ENCODE data around the gene WWP2. TPM values are rescaled to one million over a fixed set of nuclear protein-coding genes. Genes with fewer than 3 reads are reported as not detected.
"Not testable (repeated sequence)": the region's sequence is repeated elsewhere in the genome, so short reads cannot be mapped to it uniquely, and the experiment has no call there.

The WWP2 gene
- total RNA-seq, 1 donor from 2014 or later, result 26.8 TPM

DNA sequence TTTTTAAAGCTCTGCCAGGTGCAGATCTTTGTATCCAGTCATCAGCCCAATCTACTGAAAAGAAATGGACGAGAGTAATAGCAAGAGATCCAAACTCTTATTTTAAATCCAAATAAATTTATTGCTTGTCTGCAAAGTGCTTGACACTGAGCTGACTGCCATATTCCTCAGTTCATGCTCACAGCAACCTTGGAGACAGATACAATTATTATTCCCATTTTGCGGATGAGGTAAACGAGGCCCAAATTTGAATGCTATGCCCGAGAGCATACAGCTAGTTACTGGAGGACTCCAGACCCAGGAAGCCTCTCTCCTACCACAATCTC lies 8.0 kb upstream of the WWP2 start:
- H3K9me3 Mint-ChIP-seq, result no peaks in the 10 kb centered on the region
- no peaks in the 10 kb centered on the region for H3F3A ChIP-seq (ENCODE audit: low read depth)
- TF ChIP-seq EZH2phosphoT487 (IDR thresholded peaks at IDR 0.05) (no peak), EZH2 (IDR thresholded peaks at IDR 0.05) (no peak)
- TF ChIP-seq, protein P1, sequence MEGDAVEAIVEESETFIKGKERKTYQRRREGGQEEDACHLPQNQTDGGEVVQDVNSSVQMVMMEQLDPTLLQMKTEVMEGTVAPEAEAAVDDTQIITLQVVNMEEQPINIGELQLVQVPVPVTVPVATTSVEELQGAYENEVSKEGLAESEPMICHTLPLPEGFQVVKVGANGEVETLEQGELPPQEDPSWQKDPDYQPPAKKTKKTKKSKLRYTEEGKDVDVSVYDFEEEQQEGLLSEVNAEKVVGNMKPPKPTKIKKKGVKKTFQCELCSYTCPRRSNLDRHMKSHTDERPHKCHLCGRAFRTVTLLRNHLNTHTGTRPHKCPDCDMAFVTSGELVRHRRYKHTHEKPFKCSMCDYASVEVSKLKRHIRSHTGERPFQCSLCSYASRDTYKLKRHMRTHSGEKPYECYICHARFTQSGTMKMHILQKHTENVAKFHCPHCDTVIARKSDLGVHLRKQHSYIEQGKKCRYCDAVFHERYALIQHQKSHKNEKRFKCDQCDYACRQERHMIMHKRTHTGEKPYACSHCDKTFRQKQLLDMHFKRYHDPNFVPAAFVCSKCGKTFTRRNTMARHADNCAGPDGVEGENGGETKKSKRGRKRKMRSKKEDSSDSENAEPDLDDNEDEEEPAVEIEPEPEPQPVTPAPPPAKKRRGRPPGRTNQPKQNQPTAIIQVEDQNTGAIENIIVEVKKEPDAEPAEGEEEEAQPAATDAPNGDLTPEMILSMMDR (IDR thresholded peaks at IDR 0.05), result no peak
- H3K4me2 ChIP-seq, result peak overlapping the region; percentile 81
- H3K36me3 Mint-ChIP-seq, result peaks cover 14% of the 10 kb centered on the region
- H3K27ac ChIP-seq, result no peak overlapping the region
- no peaks in the 10 kb centered on the region for H3K27me3 ChIP-seq
- peak overlapping the region; percentile 80 for H3K9ac ChIP-seq
- H3K27ac Mint-ChIP-seq, result peak overlapping the region; percentile 99
- H3K4me3 Mint-ChIP-seq, result peak overlapping the region; percentile 100
- H3K27me3 Mint-ChIP-seq (ENCODE audit: insufficient read depth, low read depth), result peaks cover 8% of the 10 kb centered on the region
- no peak for DNase-seq (ENCODE audit: low spot score)
- H3K4me1 Mint-ChIP-seq, result peaks cover 8% of the 10 kb centered on the region
- peaks cover 6% of the 10 kb centered on the region for H3K4me1 ChIP-seq
- H3K4me3 ChIP-seq, result peak overlapping the region; percentile 68
- peaks cover 43% of the 10 kb centered on the region for H3K79me2 ChIP-seq (ENCODE audit: low read depth)
- peaks cover 3% of the 10 kb centered on the region for H3K36me3 ChIP-seq
- no peaks in the 10 kb centered on the region for H3K9me3 ChIP-seq (ENCODE audit: low read depth)
- H4K20me1 ChIP-seq (ENCODE audit: low read depth), result no peaks in the 10 kb centered on the region
- peak overlapping the region; percentile 82 for H2AFZ ChIP-seq (replicated peaks)

DNA sequence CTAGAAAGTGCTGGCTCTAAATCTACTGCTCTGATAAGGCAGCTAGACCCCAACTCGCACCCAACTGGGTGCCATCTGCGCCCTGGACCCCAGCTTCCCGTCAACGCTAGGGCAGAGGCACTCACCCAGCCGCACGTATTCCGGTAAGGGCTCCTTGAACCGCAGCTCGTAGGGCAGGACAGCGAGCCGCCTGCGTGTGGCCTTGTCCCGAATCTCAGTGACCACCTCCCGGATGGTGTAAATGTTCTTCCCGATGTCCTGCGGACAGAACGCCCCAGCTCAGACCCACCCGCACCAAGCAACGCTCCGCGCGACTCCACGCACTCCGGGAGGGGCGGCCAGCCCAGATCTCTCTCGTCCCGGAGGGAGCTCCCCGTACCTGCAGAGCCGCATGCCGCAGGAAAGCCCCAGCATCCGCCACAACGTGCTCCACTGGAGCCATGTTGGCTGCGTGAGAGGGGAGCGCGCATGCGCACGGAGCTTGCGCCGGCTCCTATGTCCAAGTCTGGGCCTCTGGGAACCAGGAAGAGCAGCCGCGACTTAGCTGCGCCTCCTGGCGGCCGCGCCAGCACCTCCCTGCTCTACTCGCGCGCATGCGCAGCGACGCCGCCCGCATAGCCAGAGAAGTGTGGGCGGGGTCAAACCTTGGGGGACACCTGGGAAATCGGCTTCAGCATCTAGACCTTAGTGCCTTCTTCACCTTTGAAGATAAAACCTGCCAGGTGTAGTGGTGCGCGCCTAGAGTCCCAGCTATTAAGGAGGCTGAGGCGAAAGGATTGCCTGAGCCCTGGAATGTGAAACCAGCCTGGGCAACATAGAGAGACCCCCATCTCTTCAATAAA lies 7.4 kb upstream of the WWP2 start, which contains the start of gene NOB1:
Gene NOB1, minus strand, starts transcription at position 458 of the 842 bp plus-strand sequence. Its CDS starts 16 bp downstream, at position 442.
- peak within 1 kb of the TSS; percentile 99 for H3K27ac Mint-ChIP-seq

DNA sequence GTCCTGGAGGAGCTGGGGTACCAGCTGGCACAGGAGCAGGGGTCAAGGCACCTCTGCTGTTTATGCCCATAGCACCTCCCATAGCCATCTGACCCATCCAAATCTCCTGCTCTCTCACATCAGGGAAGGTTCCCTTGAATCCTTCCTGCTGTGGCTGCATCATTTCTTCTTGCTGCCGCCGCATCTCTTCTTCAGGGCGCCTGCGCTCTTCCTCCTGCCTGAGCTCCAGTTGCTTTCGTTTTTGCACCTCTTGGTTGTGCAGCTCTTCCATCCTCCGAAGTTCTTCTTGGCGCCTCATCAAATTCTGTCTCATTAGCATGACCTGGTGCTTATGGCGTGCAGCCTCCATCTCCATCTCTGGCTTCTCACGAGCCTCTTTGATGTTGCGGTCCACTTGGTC lies 5.4 kb upstream of the WWP2 start:
- TF ChIP-seq EZH2phosphoT487 (IDR thresholded peaks at IDR 0.05), result no peak
- TF ChIP-seq EZH2 (IDR thresholded peaks at IDR 0.05), result no peak
- TF ChIP-seq, protein P1 (IDR thresholded peaks at IDR 0.05), result no peak
- no peak overlapping the region for H3K27ac Mint-ChIP-seq
- H3K9me3 Mint-ChIP-seq, result no peaks in the 10 kb centered on the region
- Histone ChIP-seq H3K36me3 (no peaks in the 10 kb centered on the region), H3K79me2 (ENCODE audit: low read depth) (peaks cover 30% of the 10 kb centered on the region), H3K4me3 (no peak overlapping the region), H3K27me3 (no peaks in the 10 kb centered on the region), H3K9ac (no peak overlapping the region), H3K4me2 (no peak overlapping the region), H3K27ac (no peak overlapping the region), H3K9me3 (ENCODE audit: low read depth) (no peaks in the 10 kb centered on the region), H2AFZ (replicated peaks) (no peak overlapping the region), H3F3A (ENCODE audit: low read depth) (peaks cover 7% of the 10 kb centered on the region), H4K20me1 (ENCODE audit: low read depth) (no peaks in the 10 kb centered on the region), H3K4me1 (peaks cover 6% of the 10 kb centered on the region)
- peaks cover 8% of the 10 kb centered on the region for H3K4me1 Mint-ChIP-seq
- peaks cover 7% of the 10 kb centered on the region for H3K36me3 Mint-ChIP-seq
- DNase-seq (ENCODE audit: low spot score), result no peak
- H3K4me3 Mint-ChIP-seq, result no peak overlapping the region
- H3K27me3 Mint-ChIP-seq (ENCODE audit: insufficient read depth, low read depth), result peaks cover 6% of the 10 kb centered on the region

More for the DNA sequence above, 7.4 kb upstream of the WWP2 start, which contains the start of gene NOB1:
- peaks cover 8% of the 10 kb centered on the region for H3K4me1 Mint-ChIP-seq
- H3K36me3 Mint-ChIP-seq, result peaks cover 10% of the 10 kb centered on the region
- Histone ChIP-seq H3K9ac (peak within 1 kb of the TSS; percentile 80), H3K4me3 (peak within 1 kb of the TSS; percentile 68), H3K4me2 (peak within 1 kb of the TSS; percentile 81), H4K20me1 (ENCODE audit: low read depth) (no peaks in the 10 kb centered on the region), H3K27ac (no peak within 1 kb of the TSS), H3K9me3 (ENCODE audit: low read depth) (no peaks in the 10 kb centered on the region), H2AFZ (replicated peaks) (peak within 1 kb of the TSS; percentile 82), H3F3A (ENCODE audit: low read depth) (no peaks in the 10 kb centered on the region), H3K36me3 (no peaks in the 10 kb centered on the region), H3K79me2 (ENCODE audit: low read depth) (peaks cover 43% of the 10 kb centered on the region), H3K27me3 (no peaks in the 10 kb centered on the region), H3K4me1 (peaks cover 6% of the 10 kb centered on the region)
- DNase-seq (ENCODE audit: low spot score), result peak; percentile 99
- H3K9me3 Mint-ChIP-seq, result no peaks in the 10 kb centered on the region
- no peak for TF ChIP-seq EZH2phosphoT487 (IDR thresholded peaks at IDR 0.05)
- TF ChIP-seq, protein P1 (IDR thresholded peaks at IDR 0.05), result peak; percentile 94
- H3K4me3 Mint-ChIP-seq, result peak within 1 kb of the TSS; percentile 100
- H3K27me3 Mint-ChIP-seq (ENCODE audit: insufficient read depth, low read depth), result peaks cover 8% of the 10 kb centered on the region

DNA sequence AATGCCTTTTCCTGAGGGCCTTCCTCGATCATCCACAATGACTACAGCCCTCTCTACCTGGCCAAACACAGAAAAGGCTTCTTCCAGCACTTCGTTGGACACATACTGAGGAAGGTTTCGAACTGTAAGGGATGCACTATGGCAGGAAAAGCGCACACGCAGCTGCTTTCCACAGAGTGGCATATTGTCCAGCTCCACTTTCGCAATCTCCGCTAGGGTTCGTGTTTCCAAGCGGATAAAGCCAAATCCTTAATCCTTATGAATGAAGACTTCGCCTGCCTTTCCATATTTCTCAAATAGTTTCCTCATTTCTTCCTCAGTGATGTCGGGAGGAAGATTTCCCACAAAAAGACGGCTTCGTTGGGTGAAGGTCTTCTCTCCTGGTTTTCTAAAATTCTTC lies 4.8 kb upstream of the WWP2 start:
- H3K4me3 ChIP-seq; H3K27me3 Mint-ChIP-seq (ENCODE audit: insufficient read depth, low read depth); H3K27me3 ChIP-seq; H3K4me3 Mint-ChIP-seq; H4K20me1 ChIP-seq (ENCODE audit: low read depth); H3K36me3 ChIP-seq; H3K9ac ChIP-seq; H3K4me1 ChIP-seq; H3K36me3 Mint-ChIP-seq; H3K4me1 Mint-ChIP-seq; H3K27ac Mint-ChIP-seq; DNase-seq (ENCODE audit: low spot score); H3K9me3 Mint-ChIP-seq; H3K9me3 ChIP-seq (ENCODE audit: low read depth); H3K4me2 ChIP-seq; H3K27ac ChIP-seq: not testable (repeated sequence)
- Histone ChIP-seq H3K79me2 (ENCODE audit: low read depth) (peaks cover 24% of the 10 kb centered on the region), H2AFZ (replicated peaks) (peak overlapping the region; percentile 35), H3F3A (ENCODE audit: low read depth) (peaks cover 10% of the 10 kb centered on the region)
